ENCODE measurements around the gene KRT14.
"Not testable (repeated sequence)": the region's sequence is repeated elsewhere in the genome, so short reads cannot be mapped to it uniquely, and the experiment has no call there.

The KRT14 gene

DNA sequence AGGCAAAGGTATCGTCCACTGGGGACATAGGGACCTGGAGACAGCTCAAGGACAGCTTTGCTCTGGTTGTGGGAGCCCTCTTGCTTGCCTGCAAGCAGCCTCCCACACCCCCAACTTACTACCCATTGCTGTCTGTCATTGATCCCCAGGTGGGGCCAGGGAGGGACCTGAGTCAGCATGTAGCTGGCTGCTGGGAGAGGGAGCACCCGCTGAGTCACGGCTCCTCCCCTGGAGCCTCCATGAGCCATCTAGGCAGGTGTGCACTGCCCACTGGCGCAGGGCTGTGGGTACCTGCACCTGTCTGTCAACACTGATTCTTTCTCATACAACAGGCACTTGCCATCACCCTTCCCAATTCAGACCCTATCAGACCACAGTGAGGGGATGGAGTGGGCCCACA, 10.0 kb downstream of the KRT14 start:
- DNase-seq: not testable (repeated sequence)

DNA sequence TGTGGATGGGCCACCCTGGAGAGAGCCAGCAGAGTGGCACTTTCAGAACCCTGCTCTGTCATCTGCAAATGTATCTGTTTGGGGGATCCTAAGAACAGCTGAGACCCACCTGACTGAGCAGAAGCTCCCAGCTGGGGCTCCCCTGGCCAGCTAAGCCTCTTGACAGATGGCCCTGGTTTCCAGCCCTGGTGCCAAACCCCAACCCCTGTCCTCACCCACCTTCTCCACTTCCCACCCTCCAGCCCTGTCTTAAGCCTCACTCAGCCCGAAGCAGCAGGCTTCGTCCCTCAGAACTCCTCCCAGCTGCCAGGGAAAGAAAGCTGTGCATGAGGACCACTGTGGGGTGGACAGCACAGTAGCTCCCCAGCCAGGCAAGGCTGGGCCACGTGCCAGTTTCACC, 11.4 kb downstream of the KRT14 start:
- no peak for DNase-seq

DNA sequence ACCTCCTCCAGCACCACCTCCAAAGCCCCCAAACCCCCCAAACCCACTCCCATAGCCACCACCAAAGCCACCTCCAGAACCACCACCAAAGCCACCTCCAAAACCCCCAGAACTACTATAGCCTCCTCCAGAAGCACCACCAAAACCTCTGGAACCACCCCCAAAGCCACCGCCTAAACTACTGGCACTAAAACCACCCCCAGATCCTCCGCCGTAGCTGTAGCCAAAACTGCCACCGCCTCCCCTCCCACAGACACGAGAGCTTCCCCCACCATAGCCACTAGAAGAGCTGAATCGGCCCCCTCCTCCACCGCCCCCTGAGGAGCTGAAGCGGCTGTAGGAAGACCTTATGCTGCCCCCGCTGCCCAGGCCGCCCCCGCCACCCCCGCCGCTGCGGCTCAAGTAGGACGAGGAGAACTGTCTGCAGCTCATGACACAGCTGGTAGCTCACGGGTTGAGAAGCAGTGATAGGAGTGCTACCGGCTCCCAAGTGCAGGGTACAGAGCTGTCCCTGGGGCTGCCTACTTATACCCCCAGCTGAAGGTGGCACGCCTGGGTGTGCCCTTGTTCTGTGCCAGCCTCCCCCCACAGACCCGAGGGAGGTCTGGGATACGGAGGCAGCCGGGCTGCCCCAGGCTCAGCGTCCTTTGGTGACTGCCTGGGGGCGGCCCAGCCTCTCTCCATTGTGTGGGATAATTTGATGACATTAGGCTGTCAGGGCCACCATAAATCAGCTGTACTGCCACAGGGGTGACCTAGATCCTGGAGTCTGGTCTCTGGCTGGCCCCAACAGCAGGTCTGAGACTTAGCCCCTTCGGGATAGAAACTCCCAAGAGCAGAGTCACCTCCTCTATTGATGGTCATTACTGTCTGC, 14.9 kb downstream of the KRT14 start, which contains the start of gene KRT9:
KRT9 (minus strand) TSS at position 499 of the 874 bp plus-strand sequence; CDS start at position 432, 67 bp downstream.
- no peak for DNase-seq

DNA sequence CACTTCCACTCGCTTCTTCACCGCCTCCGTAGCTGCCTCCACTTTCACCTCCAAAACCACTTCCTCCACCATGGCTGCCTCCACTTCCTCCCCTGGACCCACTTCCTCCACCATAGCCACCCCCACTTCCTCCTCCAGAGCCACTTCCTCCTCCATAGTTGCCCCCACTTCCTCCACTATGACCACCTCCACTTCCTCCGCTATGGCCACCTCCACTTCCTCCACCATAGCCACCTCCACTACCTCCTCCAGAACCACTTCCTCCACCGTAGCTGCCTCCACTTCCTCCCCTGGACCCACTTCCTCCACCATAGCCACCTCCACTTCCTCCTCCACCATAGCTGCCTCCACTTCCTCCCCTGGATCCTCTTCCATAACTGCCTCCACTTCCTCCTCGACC, 19.4 kb downstream of the KRT14 start:
- DNase-seq: no peak

DNA sequence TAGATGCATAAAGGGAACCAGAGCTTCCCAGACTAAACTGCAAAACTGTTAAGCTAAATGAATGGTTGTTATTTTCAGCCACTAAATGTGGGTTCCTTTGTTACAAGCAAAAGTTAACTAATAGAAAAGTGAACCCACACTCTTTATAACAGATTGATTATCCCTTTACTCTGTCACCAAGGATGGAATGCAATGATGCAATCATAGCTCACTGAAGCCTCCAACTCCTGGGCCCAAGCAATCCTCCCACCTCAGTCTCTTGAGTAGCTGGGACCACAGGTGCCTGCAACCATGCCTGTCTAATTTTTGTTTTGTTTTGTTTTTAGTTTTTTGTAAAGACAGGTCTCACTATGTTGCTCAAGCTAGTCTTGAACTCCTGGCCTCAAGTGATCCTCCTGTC, 21.4 kb downstream of the KRT14 start:
- DNase-seq: no peak

DNA sequence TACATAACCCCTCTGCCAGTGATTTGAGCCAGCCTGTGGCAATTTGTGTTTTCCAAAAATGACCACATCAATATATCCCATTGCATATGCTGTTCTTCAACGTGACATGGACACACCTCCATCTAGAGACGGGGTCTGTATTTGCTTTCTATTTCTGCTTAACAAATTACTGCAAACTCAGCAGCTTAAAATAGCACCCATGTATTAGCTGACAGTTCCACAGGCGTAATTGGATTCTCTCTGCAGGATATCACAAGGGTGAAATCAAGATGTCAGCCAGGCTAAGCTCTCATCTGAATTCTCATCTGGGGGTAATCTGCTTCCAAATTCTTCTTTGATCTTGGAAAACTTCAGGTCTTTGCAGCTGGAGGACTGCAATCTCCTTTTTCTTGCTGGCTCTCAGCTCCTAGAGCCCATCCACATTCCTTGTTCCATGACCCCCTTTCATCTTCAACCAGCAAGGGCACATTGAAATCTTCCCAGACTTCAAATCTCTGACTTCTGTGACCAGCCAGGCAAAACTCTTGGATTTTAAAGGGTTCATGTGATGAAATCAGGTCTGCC, 23.0 kb downstream of the KRT14 start:
- no peak for DNase-seq

DNA sequence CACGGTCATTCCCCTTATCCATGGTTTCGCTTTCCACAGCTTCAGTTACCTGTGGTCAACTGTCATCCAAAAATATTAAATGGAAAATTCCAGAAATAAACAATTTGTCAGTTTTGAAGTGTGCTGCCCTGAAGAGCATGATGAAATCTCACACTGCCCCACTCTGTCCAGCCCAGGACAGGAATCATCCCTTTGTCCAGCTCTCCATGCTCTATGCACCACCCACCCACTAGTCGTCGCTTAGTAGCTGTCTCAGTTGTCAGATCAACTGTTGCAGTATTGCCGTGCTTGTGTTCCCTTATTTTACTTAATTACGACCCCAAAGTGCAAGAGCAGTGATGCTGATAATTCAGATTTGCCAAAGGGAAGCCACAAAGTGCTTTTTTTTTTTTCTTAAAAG, 25.1 kb downstream of the KRT14 start:
- DNase-seq: no peak

DNA sequence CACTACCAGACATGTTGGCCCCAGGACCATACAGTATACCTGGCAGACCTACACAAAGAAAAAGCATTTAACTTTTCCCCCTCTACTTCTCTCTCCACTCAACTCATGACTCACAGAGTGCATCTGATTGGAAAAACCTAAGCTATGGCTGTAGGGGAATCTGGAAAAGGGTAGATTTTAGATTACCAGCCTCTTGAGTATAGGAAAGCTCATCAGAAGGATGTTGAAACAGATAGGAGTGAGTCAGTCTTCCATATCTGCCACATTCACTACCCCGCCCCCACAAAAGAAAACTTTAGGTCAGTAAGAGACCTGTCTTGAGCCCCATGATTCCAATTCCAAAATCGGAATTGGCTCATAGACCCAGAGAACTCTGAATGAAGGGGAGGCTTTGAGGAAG, 27.1 kb downstream of the KRT14 start:
- DNase-seq: no peak

DNA sequence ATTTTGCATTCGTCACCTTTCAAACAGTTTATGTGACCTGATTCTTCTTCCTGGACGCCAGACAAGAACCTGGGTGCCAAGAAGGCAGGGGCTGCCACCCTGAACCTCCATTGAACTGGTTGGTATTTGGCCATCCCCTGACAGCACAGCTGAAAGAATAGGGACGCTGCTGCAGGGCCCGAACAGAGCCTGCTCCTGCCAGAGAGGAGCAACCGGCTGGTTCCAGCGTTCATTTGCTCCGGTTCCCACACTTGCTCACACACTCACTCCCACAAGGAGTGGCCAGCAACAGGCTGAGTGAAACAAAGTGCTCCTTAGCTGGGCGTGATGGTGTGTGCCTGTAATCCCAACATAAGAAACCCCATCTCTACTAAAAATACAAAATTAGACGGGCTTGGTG, 29.8 kb downstream of the KRT14 start:
- no peak for DNase-seq

DNA sequence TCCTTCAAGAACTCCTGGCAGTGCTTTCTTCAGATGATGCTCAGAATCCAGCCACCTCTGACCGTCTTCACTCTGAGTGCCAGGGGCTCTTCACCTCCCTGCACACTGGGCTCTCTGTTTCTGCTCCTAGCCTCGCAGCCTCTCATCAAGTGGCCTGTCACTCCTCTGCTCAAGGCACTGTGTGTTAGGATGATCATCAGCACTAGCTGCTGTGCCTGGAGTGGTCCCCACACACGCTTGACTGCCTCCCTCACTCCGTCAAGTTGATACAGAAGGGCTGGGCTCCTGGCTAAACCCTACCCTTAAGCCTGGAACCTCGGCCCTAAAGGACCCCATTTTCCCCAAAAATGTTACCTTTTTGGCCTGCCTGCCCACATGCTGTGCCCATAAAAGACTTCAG, 30.4 kb downstream of the KRT14 start:
- DNase-seq: no peak

DNA sequence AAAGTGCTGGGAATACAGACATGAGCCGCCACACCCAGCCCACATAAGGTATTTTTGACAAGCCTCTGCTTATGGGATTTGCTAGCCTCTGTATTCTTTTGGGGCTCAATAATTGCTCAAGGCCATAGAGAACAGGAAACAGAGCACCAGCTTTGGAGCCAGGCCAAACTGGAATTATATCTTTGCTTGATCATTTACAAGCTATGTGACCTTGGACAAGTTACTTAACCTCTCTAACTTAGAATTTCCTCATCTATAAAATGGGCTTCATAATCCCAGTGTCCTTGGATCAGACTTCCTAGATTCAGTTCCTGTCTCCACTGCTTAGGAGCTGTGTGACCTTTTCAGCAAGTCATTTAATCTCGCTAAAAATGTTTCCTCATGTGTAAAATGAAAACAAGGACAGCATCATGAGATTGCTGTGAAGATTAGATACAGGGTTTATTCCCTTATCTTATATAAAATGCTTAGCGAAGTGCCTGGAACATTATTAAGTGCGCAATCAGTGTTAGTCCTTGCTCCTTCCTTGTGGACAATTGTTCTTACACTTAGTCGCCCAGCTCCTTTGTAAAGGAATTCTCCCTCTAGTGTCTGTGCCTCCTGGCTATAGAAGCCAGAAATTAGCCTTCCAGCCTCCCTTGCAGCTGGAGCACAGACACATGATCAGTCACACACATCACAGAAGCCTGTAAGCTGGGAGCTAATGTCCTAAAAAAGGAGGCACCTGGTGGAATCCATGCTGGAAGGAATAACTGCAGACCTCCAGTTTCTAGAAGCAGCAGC, 31.4 kb downstream of the KRT14 start:
- no peak for DNase-seq

DNA sequence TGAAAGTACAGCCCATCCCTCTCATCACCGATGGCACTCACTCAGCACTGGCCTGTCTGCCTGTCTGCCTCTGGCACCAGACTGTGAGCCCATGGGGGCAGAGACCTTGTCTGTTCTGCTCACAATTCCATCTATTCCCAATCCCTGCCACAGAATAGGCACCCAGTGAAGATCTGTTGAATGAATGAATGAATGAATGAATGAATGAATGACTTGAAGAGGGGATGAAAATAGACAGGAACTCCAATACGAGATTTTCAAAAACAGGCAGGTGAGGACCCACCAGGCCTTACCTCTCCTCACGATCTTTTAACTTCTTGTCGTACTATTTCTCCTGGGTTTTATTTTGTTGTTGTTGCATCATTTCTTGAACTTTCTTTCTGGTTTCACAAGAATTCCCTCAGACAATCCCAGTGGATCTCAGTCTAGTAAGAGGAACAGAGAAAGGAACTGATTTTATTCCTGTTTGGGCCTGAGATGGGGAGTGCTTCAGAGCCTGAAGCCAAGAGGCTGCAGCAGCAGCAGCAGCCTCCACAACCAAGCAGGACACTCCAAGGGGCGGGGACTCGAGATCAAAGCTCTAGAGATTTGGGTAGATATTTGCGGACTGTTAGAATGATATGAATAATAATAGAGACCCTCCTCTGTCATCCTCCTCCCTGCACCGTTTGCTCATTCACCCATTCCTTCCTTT, 32.6 kb downstream of the KRT14 start:
- DNase-seq: no peak

DNA sequence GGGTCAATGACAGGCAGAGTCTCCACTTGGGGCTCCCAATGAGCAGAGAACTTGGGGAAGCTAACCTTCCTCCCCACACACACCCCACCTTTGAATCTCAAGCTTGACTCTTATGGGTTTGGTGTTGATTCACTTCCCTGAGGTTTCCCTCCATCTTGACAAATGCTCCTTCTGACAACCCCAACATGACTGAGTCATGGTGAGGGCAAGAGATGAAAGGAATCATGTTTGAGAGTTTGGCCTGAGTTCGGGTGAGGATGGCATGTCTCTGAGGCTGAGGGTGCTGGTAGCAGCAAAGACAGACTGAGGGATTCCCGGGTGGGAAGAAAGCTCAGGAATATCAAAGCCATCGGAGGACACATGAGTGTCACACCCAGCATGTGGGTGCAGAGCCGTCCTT, 33.5 kb downstream of the KRT14 start:
- DNase-seq: peak; percentile 13

DNA sequence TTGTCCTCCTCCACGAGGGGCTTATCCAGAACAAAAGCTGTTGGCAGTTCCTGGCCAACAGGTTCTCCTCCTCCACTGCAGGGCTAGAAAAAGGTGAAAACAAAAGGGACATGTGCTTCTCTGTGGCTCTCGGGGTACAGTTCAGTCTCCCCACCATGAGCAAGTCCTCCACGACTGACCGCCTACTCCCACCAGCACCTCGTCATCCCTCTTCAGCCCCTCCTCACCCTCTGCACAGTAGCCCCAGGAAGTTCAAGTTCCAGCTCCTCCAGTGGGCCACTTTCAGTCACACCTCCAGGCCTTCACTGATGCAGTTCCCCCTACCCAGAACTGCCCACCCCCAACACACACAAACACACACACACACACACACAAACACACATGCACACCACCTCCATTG, 34.2 kb downstream of the KRT14 start:
- no peak for DNase-seq

DNA sequence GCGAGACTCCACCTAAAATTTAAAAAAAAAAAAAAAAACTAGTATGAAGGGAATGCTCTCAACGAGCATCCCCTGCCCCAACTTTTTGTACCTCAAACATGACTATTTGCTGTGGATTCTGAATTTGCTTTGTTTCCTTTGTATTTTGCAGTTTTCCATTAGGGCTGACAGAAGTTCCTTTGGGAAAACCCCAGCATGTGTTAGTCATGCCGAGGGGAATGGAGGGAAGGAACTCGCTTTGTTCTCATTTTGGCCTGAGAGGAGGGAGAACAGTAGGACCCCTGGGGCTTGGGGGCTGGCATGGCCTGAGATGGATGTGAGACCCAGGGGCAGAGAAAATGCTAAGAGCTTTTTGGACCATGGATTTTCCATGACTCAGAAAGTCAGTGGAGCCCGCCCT, 35.3 kb downstream of the KRT14 start:
- peak; percentile 70 for DNase-seq

DNA sequence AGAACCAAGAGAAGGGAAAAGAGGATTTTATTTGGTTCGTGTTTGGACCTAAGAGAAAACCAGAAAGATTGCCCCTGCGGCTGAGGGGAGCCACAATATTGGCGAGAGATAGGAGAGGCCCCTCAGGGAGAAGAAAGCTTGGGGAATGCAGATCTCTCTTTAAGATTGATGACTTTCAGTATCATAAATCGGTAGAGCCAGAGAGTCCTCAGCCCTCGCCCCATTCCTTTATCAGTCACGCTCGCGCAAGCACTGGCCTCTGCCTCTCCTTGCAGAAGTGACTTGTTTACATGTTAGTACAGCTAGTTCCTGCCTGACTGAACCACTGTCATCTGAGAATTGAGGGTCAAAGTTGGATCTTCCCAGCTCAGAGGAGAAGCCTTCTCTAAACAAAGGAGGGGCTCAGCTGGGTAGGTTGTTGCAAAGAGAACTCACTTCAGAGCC, 37.1 kb downstream of the KRT14 start:
- DNase-seq: no peak

DNA sequence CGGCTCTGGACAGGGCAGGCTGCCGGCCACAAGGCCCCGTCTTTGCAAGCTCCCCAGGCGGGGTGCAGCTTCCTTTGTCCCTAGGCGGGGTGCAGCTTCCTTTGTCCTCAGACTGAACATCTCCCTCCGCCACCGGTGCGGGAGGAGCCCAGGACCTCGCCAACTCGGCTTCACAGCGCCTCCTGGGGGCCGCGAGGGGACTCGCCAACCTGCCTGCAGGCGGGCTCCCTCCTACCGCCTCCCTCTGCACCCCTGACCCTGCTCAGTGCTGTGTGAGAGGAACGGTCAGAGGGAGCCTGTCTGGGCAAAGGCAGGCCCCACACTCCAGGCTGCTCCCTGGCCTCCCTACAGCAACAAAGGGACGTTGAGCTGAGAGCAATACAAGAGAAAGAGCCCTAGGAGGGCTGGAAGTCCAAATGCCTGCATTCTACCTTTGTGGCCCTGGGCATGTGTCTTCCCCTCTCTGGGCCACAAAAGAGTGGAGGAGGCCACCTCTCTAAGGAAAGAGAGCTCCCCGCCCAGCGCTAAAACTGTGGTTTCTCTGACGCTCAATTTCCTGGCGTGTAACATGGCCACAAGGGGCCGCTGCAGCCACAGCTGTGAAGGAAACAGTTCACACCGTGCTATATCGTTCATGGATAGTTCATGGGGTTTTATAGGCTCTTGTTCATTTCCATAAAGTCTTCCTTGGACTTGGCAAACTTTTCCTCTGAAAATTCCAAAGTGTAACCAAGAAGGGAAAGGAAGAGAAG, 37.7 kb downstream of the KRT14 start:
- DNase-seq: peak; percentile 88

DNA sequence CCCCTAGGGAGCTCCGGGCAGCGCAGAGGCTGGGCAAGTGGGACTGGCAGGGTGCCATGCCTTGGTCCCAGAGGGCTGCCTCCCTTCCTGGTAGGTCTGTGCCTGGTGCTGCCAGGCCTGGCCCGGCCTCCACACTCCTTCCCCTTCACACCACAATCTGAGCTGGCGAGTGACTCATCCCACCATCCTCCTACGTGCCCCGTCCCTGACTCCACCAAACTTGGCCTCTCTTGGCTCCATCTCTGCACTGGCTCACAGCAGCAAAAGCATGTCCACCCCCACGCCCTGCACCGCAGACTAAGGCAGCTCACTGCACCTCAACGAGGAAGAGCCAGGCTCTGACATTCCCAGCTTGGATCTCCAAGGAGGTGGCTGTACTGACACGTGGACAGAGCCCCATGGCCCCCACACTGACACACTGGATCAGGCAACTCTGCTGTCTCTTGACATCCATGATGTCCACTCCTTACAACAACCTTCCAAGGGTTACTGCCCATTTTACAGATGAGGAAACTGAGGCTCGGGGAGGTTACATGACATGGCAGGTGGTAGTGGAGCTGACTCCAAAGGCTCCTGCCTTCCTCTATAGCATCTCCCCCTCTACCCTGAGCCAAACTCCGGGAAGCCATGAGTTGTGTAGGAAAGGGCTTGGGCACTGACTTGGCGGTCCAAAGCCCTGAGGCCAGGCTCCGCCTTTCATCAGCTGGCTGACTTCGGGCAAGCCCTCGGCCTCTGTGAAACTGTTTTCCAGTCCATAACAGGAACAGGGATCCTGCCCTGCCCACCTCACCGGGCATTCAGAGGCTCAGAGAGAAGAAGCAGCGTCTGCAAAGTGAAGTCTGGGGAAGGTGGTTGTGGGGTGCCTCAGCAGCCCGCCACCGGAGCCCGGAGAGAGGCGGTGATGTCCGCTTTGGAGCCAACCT, 38.5 kb downstream of the KRT14 start:
- DNase-seq: peak; percentile 99

DNA sequence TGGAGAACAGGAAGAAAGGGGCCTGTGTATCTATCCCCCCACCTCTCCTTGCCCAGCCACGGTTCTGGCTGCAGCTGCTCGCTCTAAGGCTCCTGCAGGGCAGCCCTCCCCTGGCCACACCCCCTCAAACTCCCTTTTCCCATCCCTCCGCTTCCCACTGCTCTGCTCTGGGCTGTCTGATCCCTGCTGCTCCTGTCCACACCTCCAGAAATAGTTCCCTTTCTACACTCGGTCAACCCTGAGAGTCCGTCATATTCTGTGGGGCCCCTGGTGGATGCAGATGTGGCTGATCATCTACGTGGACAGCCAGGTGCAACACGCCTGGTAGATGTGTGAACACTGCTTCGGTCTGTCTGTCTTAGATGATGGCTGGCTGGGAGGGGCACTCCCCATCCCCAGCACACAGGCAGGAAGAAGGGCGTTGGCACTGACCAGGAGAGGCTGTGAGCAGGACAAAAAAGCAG, 39.3 kb downstream of the KRT14 start:
- DNase-seq: no peak

DNA sequence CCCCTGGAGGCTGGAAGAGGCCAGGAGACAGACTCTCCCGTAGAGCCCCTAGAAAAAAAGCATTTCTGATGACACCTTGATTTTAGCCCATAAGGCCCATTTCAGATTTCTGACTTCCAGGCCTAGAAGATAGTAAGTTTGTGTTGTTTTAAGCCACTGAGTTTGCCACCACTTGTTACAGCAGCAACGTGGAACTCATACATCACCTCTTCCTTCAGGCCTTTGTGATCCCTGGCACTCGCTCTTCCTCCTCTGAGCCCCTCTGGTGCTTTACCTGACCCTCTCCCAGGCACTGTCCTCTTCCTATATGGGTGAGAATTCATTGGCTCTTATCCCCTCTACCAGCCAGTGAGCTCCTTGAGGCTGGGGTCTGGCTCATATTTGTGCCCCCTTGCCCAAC, 39.9 kb downstream of the KRT14 start:
- no peak for DNase-seq

All from fibroblast of skin of back (primary cell).